Endothelial cell of umbilical vein (primary cell): ENCODE data around the gene PPP2R2C. TPM values are rescaled to one million over a fixed set of nuclear protein-coding genes. Genes with fewer than 3 reads are reported as not detected.

ENCODE experiments used
- BruUV-seq: library from RNA; stranded (reverse); fragments of 400-500 nt; replicated peaks from 2 replicates; lab custom pipeline; 2021; lab: Mats Ljungman, UMichigan
- CTCF ChIA-PET: fragments of 300-600, 350-600 bp; sonication (Branson Sonifier 250); formaldehyde crosslinking; loops from one replicate; lab custom pipeline; 2021; ENCODE audit warnings: antibody characterized with exemption, inconsistent platforms; lab: Charles Lee
- POLR2A ChIA-PET: fragments of 300-600, 350-600 bp; sonication (Branson Sonifier 250); formaldehyde crosslinking; loops from one replicate; lab custom pipeline; 2021; ENCODE audit warnings: antibody characterized with exemption, inconsistent platforms; lab: Charles Lee
- DNase-seq: peaks from one replicate; pipeline ENCODE4 v3.0.0-alpha.2; 2011; ENCODE audit warnings: low read depth, low spot score
- FAIRE-seq: peaks from 2 replicates; lab custom pipeline; 2011; peaks lifted over from hg19 to GRCh38; lab: Jason Lieb, UNC
- H2AFZ ChIP-seq: 2 replicates; pipeline ENCODE4 v1.6.0; 2012; ENCODE audit warnings: low read depth, low read length, control low read depth, inconsistent platforms
- H3K27ac ChIP-seq: 2 replicates; pipeline ENCODE4 v1.5.1; 2011; ENCODE audit warnings: low read depth, mild to moderate bottlenecking, control low read depth, low read length, moderate library complexity; ENCODE audit not compliant: insufficient read depth
- H3K27me3 ChIP-seq, 2 experiments: 2 replicates each; pipeline versions ENCODE4 v1.6.0 to v1.6.1; 2011; ENCODE audit warnings: low read length in 2 of 2, mixed read lengths in 1 of 2; ENCODE audit not compliant: control insufficient read depth in 2 of 2, insufficient read depth in 2 of 2
- H3K36me3 ChIP-seq, 2 experiments: 2 replicates in 1 of 2; 3 replicates in 1 of 2; pipeline ENCODE4 v1.5.1; 2011; ENCODE audit warnings: low read length in 2 of 2, mild to moderate bottlenecking in 1 of 2, moderate library complexity in 1 of 2; ENCODE audit not compliant: control insufficient read depth in 2 of 2, insufficient read depth in 2 of 2; ENCODE audit errors: extremely low read depth in 1 of 2
- H3K4me1 ChIP-seq: 3 replicates; pipeline ENCODE4 v1.5.1; 2011; ENCODE audit warnings: mild to moderate bottlenecking, low read length; ENCODE audit not compliant: control insufficient read depth, insufficient read depth; ENCODE audit errors: extremely low read depth
- H3K4me2 ChIP-seq: 2 replicates; pipeline ENCODE4 v1.6.1; 2011; ENCODE audit warnings: low read length, control low read depth, mixed read lengths; ENCODE audit not compliant: insufficient read depth
- H3K4me3 ChIP-seq, 3 experiments: fragments of 200-600 bp in 1 of 3; sonication (generic), shearing (Covaris generic) in 1 of 3; replicated peaks in 1 of 3; 2 replicates each; pipeline ENCODE4 v1.5.1; 2011 to 2016; ENCODE audit warnings: control low read depth in 3 of 3, low read length in 3 of 3, mild to moderate bottlenecking in 2 of 3, inconsistent platforms in 1 of 3, low read depth in 1 of 3, moderate library complexity in 1 of 3; ENCODE audit not compliant: insufficient read depth in 1 of 3
- H3K79me2 ChIP-seq: 2 replicates; pipeline ENCODE4 v1.6.0; 2012; ENCODE audit warnings: low read length, inconsistent platforms; ENCODE audit not compliant: control insufficient read depth, insufficient read depth
- H3K9ac ChIP-seq: replicated peaks from 2 replicates; pipeline ENCODE3; 2011; ENCODE audit warnings: low read length, control low read depth; ENCODE audit not compliant: insufficient read depth; ENCODE audit errors: extremely low read depth
- H3K9me1 ChIP-seq: replicated peaks from 3 replicates; pipeline ENCODE4 v1.6.0; 2011; ENCODE audit warnings: mild to moderate bottlenecking, low read length; ENCODE audit not compliant: control insufficient read depth, insufficient read depth; ENCODE audit errors: extremely low read depth
- H3K9me3 ChIP-seq: replicated peaks from 2 replicates; pipeline ENCODE4 v1.5.1; 2012; ENCODE audit warnings: low read length, inconsistent platforms; ENCODE audit not compliant: control insufficient read depth, insufficient read depth
- H4K20me1 ChIP-seq: replicated peaks from 2 replicates; pipeline ENCODE3; 2011; ENCODE audit warnings: mild to moderate bottlenecking, low read length; ENCODE audit not compliant: control insufficient read depth, insufficient read depth; ENCODE audit errors: extremely low read depth
- CTCF ChIP-seq, 2 donors: IDR thresholded peaks; 1 replicate in 1 of 2; 2 replicates in 1 of 2; pipeline ENCODE4 v1.5.1; 2011; ENCODE audit warnings: low read length in 2 of 2, mild to moderate bottlenecking in 2 of 2, moderate library complexity in 2 of 2, control low read depth in 1 of 2, inconsistent platforms in 1 of 2, low read depth in 1 of 2; ENCODE audit not compliant: insufficient read depth in 1 of 2; ENCODE audit errors: extremely low read depth in 1 of 2
- EZH2 ChIP-seq: IDR thresholded peaks from 2 replicates; pipeline ENCODE4 v1.6.1; 2012; ENCODE audit warnings: borderline replicate concordance, low read depth, mild to moderate bottlenecking, moderate library complexity, low read length, inconsistent platforms; ENCODE audit not compliant: severe bottlenecking
- FOS ChIP-seq: IDR thresholded peaks from 2 replicates; pipeline ENCODE4 v1.6.1; 2011; ENCODE audit warnings: mild to moderate bottlenecking, low read length, moderate library complexity, borderline replicate concordance; ENCODE audit not compliant: insufficient read depth
- GATA2 ChIP-seq: IDR thresholded peaks from 2 replicates; pipeline ENCODE4 v1.7.0; 2011; ENCODE audit warnings: low read depth, mild to moderate bottlenecking, moderate library complexity, mixed read lengths, low read length; ENCODE audit not compliant: insufficient read length, insufficient read depth
- JUN ChIP-seq: IDR thresholded peaks from 2 replicates; pipeline ENCODE4 v1.6.1; 2011; ENCODE audit warnings: borderline replicate concordance, low read depth; ENCODE audit not compliant: insufficient read length, insufficient read depth
- MYC ChIP-seq: IDR thresholded peaks from one replicate; pipeline ENCODE4 v1.6.1; 2011; ENCODE audit warnings: mild to moderate bottlenecking, low read depth, low read length
- POLR2A ChIP-seq: IDR thresholded peaks from 2 replicates; pipeline ENCODE4 v1.6.1; 2012; ENCODE audit warnings: low read depth, mild to moderate bottlenecking, control low read depth, low read length
- POLR2AphosphoS5 ChIP-seq: IDR thresholded peaks from 2 replicates; pipeline ENCODE4 v1.6.1; 2012; ENCODE audit warnings: low read depth, mild to moderate bottlenecking, control low read depth, low read length, moderate library complexity; ENCODE audit not compliant: insufficient read depth
- dilution Hi-C: fragments of 300-500 bp; cut with MboI; formaldehyde crosslinking; loops from one replicate; pipeline ENCODE4 v1.15.0; 2019; ENCODE audit warnings: low sequenced_read_pairs; ENCODE audit not compliant: extremely low pct_ligation_motif_present
- intact Hi-C: fragments of 100-400 bp; cut with micrococcal nuclease; formaldehyde crosslinking; loops from one replicate; pipeline ENCODE4 v1.10.0; 2022
- polyA plus RNA-seq, 4 experiments: library from polyadenylated mRNA; depleted of rRNA in 3 of 4; stranded (reverse) in 3 of 4; unstranded in 1 of 4; fragments of >200 nt; gene quantifications; 2 replicates each; pipeline versions ENCODE4 v1.2.1 to v1.2.3, GENCODE V29; 2011 to 2012; ENCODE audit warnings: missing spikeins in 1 of 4
- total RNA-seq: library from RNA; stranded (reverse); gene quantifications from 2 replicates; pipeline ENCODE4 v1.2.3, GENCODE V29; 2021
- TF ChIP-seq, protein P1 (sequence below): IDR thresholded peaks from 2 replicates; pipeline ENCODE4 v1.6.1; 2011; ENCODE audit not compliant: insufficient read depth, insufficient read length

PPP2R2C gene
- total and polyA plus RNA-seq, 2 donors (not counting 3 experiments of a cell fraction or from before 2014, with no cell fraction given) = 0.03 to 0.09 TPM

DNA sequence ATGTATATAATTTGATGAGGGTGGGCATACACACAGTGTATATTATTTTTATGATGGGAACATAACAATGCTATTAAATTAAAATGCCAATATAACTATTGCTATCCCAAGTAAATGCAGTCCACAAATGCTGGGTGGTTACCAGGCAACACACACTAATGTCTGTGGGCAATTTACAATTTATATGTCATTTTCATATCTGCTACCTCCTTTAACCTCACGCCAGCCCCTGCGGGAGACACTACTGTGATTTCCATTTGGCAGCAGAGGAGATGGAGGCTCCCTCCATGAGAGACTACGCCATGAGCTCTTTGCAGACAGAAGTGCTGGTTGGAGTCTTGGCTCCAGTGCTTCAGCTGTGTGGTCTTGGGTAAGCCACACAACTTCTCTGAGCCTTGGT lies 87.9 kb downstream of the PPP2R2C start:
- no peaks in the 10 kb centered on the region for H3K79me2 ChIP-seq
- intact Hi-C loops (no loop called here), dilution Hi-C loops (no loop called here)
- no peak overlapping the region for H3K4me2 ChIP-seq
- H3K9ac ChIP-seq = no peak overlapping the region
- no peak overlapping the region for H2AFZ ChIP-seq
- H3K9me1 ChIP-seq = no peaks in the 10 kb centered on the region
- no peak overlapping the region for H3K27ac ChIP-seq
- ChIA-PET CTCF (interaction anchor here (1.0 kb wide), 1 partner anchor 53 kb away, joined by 5 read pairs; no protein-coding TSS in a partner anchor), POLR2A (no interaction called here)
- peaks cover 0 to 2% of the 10 kb centered on the region in 2 experiments for H3K27me3 ChIP-seq
- H4K20me1 ChIP-seq = no peaks in the 10 kb centered on the region
- H3K36me3 ChIP-seq = no peaks in the 10 kb centered on the region
- FAIRE-seq (no peak), DNase-seq (no peak)
- no peak overlapping the region for H3K4me3 ChIP-seq
- TF ChIP-seq FOS (no peak), MYC (no peak), JUN (no peak), EZH2 (no peak), POLR2AphosphoS5 (no peak), POLR2A (no peak), CTCF (IDR thresholded peaks at IDR 0.05; ENCODE audit: extremely low read depth in 1 of 2, insufficient read depth in 1 of 2, low read depth in 1 of 2, low read length in 2 of 2) (no peak), GATA2 (no peak)
- TF ChIP-seq, protein P1, sequence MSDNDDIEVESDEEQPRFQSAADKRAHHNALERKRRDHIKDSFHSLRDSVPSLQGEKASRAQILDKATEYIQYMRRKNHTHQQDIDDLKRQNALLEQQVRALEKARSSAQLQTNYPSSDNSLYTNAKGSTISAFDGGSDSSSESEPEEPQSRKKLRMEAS = no peak
- H3K4me1 ChIP-seq = no peaks in the 10 kb centered on the region
- no peaks in the 10 kb centered on the region for H3K9me3 ChIP-seq
- BruUV-seq = no TSS peak
